ENCODE results near the gene FBN2. TPM values are rescaled to one million over a fixed set of nuclear protein-coding genes. Genes with fewer than 3 reads are reported as not detected.

The FBN2 gene
- total and polyA plus RNA-seq, 7 donors = 0.23 to 2.0 (median 0.51) TPM; not detected in 1

DNA sequence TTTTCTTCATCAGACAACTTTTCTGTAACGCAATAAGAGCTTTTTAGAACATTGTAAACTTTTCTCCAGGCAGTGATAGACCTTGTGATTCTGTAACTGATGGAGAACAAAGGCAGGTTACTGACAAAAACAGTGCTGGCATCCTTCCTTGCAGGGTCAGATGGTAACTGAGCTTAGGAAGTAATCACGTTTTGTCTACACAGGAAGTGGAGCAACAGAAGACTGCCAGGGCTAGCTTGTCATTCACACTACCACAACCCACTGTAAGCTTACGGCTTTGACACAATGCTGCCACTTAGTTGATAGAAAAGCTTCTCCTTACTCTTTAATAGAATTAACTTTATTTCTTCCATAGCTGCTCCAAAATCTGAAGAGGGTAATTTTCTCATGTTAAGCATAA lies 46.8 kb downstream of the FBN2 start:
- H3K27ac ChIP-seq = no peak overlapping the region
- intact Hi-C loops (cut with DNase I) = loop anchor here (10.0 kb wide), 1 partner anchor 936 kb away; no protein-coding TSS in a partner anchor
- H3K27me3 ChIP-seq = no peaks in the 10 kb centered on the region
- no peak overlapping the region for H3K4me3 ChIP-seq
- WGBS, 2 donors = 38 to 40% methylated on average over 3 of the region's 3 CpGs
- DNase-seq = no peak
- no peaks in the 10 kb centered on the region for H3K36me3 ChIP-seq
- H3K9me3 ChIP-seq = no peaks in the 10 kb centered on the region
- H3K4me1 ChIP-seq = no peaks in the 10 kb centered on the region
- TF ChIP-seq, protein P1, sequence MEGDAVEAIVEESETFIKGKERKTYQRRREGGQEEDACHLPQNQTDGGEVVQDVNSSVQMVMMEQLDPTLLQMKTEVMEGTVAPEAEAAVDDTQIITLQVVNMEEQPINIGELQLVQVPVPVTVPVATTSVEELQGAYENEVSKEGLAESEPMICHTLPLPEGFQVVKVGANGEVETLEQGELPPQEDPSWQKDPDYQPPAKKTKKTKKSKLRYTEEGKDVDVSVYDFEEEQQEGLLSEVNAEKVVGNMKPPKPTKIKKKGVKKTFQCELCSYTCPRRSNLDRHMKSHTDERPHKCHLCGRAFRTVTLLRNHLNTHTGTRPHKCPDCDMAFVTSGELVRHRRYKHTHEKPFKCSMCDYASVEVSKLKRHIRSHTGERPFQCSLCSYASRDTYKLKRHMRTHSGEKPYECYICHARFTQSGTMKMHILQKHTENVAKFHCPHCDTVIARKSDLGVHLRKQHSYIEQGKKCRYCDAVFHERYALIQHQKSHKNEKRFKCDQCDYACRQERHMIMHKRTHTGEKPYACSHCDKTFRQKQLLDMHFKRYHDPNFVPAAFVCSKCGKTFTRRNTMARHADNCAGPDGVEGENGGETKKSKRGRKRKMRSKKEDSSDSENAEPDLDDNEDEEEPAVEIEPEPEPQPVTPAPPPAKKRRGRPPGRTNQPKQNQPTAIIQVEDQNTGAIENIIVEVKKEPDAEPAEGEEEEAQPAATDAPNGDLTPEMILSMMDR (IDR thresholded peaks at IDR 0.05) = no peak
- TF ChIP-seq POLR2AphosphoS5 (IDR thresholded peaks at IDR 0.05) (no peak), EP300 (IDR thresholded peaks at IDR 0.05) (no peak), POLR2A (IDR thresholded peaks at IDR 0.05) (no peak)

GRCh38 chr5:128490761-128491160 lies 47.3 kb downstream of the FBN2 start:
- Histone ChIP-seq H3K36me3 (no peaks in the 10 kb centered on the region), H3K9me3 (no peaks in the 10 kb centered on the region), H3K4me3 (no peak overlapping the region), H3K4me1 (no peaks in the 10 kb centered on the region), H3K27ac (no peak overlapping the region), H3K27me3 (no peaks in the 10 kb centered on the region)
- intact Hi-C loops (cut with DNase I) = loop anchor here (10.0 kb wide), 1 partner anchor 936 kb away; no protein-coding TSS in a partner anchor
- TF ChIP-seq EP300 (IDR thresholded peaks at IDR 0.05) (no peak), POLR2AphosphoS5 (IDR thresholded peaks at IDR 0.05) (no peak), POLR2A (IDR thresholded peaks at IDR 0.05) (no peak)
- no peak for DNase-seq
- 84% methylated on average over 1 of the region's 1 CpG for WGBS, 2 donors

GRCh38 chr5:128487041-128487440 lies 51.0 kb downstream of the FBN2 start:
- Histone ChIP-seq H3K9me3 (no peaks in the 10 kb centered on the region), H3K4me3 (no peak overlapping the region), H3K4me1 (no peaks in the 10 kb centered on the region), H3K27me3 (no peaks in the 10 kb centered on the region), H3K27ac (no peak overlapping the region), H3K36me3 (no peaks in the 10 kb centered on the region)
- no peak for DNase-seq
- 74 to 90% methylated on average over 3 of the region's 3 CpGs for WGBS, 2 donors
- TF ChIP-seq, protein P1 (IDR thresholded peaks at IDR 0.05) = no peak
- TF ChIP-seq POLR2AphosphoS5 (IDR thresholded peaks at IDR 0.05) (no peak), POLR2A (IDR thresholded peaks at IDR 0.05) (no peak), EP300 (IDR thresholded peaks at IDR 0.05) (no peak)
- intact Hi-C loops (cut with DNase I) = no loop called here

DNA sequence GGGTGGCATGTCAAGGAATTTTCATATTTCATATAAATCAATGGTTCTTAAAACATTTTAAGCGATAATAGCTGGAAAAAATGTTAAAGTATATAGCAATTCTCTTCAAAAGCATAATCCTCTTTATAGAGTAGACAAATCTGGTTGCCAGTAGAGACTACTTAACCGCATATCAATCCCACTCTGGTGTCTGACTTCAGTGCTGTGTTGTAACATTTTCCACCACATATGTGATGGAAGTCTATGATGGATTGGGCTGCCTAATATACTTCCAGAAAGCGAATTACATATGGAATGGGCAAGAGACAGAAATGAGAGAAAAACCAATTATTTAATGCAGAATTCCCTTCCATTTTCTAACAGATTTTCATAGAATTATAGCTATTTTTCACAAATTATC lies 54.3 kb downstream of the FBN2 start:
- H3K4me1 ChIP-seq = peaks cover 0 to 9% (median 0%) of the 10 kb centered on the region in 4 donors
- no peaks in the 10 kb centered on the region for H3K36me3 ChIP-seq
- TF ChIP-seq EP300 (IDR thresholded peaks at IDR 0.05) (no peak), POLR2A (IDR thresholded peaks at IDR 0.05) (no peak), POLR2AphosphoS5 (IDR thresholded peaks at IDR 0.05) (no peak)
- TF ChIP-seq, protein P1 (IDR thresholded peaks at IDR 0.05) = no peak
- H3K9me3 ChIP-seq = no peaks in the 10 kb centered on the region
- no peaks in the 10 kb centered on the region for H3K27me3 ChIP-seq
- intact Hi-C loops (cut with DNase I) = no loop called here
- WGBS, 2 donors = 91 to 94% methylated on average over 3 of the region's 3 CpGs
- no peak for DNase-seq
- H3K27ac ChIP-seq = no peak overlapping the region
- no peak overlapping the region for H3K4me3 ChIP-seq

- Histone ChIP-seq H3K9me3 (no peaks in the 10 kb centered on the region), H3K27ac (no peak overlapping the region), H3K4me3 (no peak overlapping the region), H3K36me3 (no peaks in the 10 kb centered on the region), H3K27me3 (no peaks in the 10 kb centered on the region), H3K4me1 (peaks cover 0 to 9% (median 0%) of the 10 kb centered on the region in 4 donors)
- 90 to 93% methylated on average over 5 of the region's 5 CpGs for WGBS, 2 donors
- intact Hi-C loops (cut with DNase I) = no loop called here
- TF ChIP-seq POLR2A (IDR thresholded peaks at IDR 0.05) (no peak), POLR2AphosphoS5 (IDR thresholded peaks at IDR 0.05) (no peak), EP300 (IDR thresholded peaks at IDR 0.05) (no peak)
- TF ChIP-seq, protein P1 (IDR thresholded peaks at IDR 0.05) = no peak
- DNase-seq = no peak
Observed at GRCh38 chr5:128480906-128481633, 57.0 kb downstream of the FBN2 start.
